Breast epithelium (tissue), 3 donors: Measurements from ENCODE around the gene MCM7.

Experiments
- CTCF ChIP-seq, 3 donors: fragments of 450-650 bp; IDR thresholded peaks; one replicate each; pipeline ENCODE4 v1.5.1; 2016 to 2017; ENCODE audit warnings: antibody characterized with exemption in 3 of 3, mild to moderate bottlenecking in 3 of 3, moderate library complexity in 3 of 3
- POLR2A ChIP-seq: fragments of 450-650 bp; IDR thresholded peaks from one replicate; pipeline ENCODE4 v1.6.1; 2016; ENCODE audit warnings: antibody characterized with exemption, mild to moderate bottlenecking, moderate library complexity

- peak; percentile 84 to 98 (median 95) for TF ChIP-seq CTCF (IDR thresholded peaks at IDR 0.05)
- TF ChIP-seq POLR2A, result peak; percentile 54
These were observed 19.6 kb downstream of the MCM7 start, which contains the start of gene ZNF3 for GRCh38 chr7:100081535-100082102.
